ENCODE results near the gene SLC2A6. TPM values are rescaled to one million over a fixed set of nuclear protein-coding genes. Genes with fewer than 3 reads are reported as not detected.

The SLC2A6 gene
- total RNA-seq, 1 donor from 2014 or later = 13.7 TPM

GRCh38 chr9:133468777-133469421 is 10.0 kb downstream of the SLC2A6 start:
- Mint-ChIP-seq H3K9me3 (ENCODE audit: low read depth) (no peaks in the 10 kb centered on the region), H3K27ac (ENCODE audit: unreplicated experiment) (no peak overlapping the region)

GRCh38 chr9:133468374-133468773 is 10.5 kb downstream of the SLC2A6 start:
- H3K27me3 Mint-ChIP-seq (ENCODE audit: low read depth) = no peaks in the 10 kb centered on the region
- no peaks in the 10 kb centered on the region for H3K4me1 Mint-ChIP-seq (ENCODE audit: low read depth)
- H3K9me3 Mint-ChIP-seq (ENCODE audit: low read depth) = no peaks in the 10 kb centered on the region
- peaks cover 5% of the 10 kb centered on the region for H3K36me3 Mint-ChIP-seq (ENCODE audit: low read depth)
- no peak for TF ChIP-seq CTCF (IDR thresholded peaks at IDR 0.05)
- H3K27ac Mint-ChIP-seq (ENCODE audit: unreplicated experiment) = no peak overlapping the region
- DNase-seq (ENCODE audit: low spot score) = no peak
- no peak overlapping the region for H3K4me3 Mint-ChIP-seq (ENCODE audit: unreplicated experiment)

More at GRCh38 chr9:133468777-133469421, 10.0 kb downstream of the SLC2A6 start:
- no peak for TF ChIP-seq CTCF (IDR thresholded peaks at IDR 0.05)
- DNase-seq (ENCODE audit: low spot score) = no peak
- Mint-ChIP-seq H3K27me3 (ENCODE audit: low read depth) (no peaks in the 10 kb centered on the region), H3K4me3 (ENCODE audit: unreplicated experiment) (no peak overlapping the region), H3K4me1 (ENCODE audit: low read depth) (no peaks in the 10 kb centered on the region), H3K36me3 (ENCODE audit: low read depth) (peaks cover 5% of the 10 kb centered on the region)

GRCh38 chr9:133467101-133467500 is 11.8 kb downstream of the SLC2A6 start:
- no peak for TF ChIP-seq CTCF (IDR thresholded peaks at IDR 0.05)
- no peak for DNase-seq (ENCODE audit: low spot score)
- Mint-ChIP-seq H3K4me3 (ENCODE audit: unreplicated experiment) (no peak overlapping the region), H3K27me3 (ENCODE audit: low read depth) (no peaks in the 10 kb centered on the region), H3K9me3 (ENCODE audit: low read depth) (no peaks in the 10 kb centered on the region), H3K36me3 (ENCODE audit: low read depth) (peaks cover 5% of the 10 kb centered on the region), H3K4me1 (ENCODE audit: low read depth) (no peaks in the 10 kb centered on the region), H3K27ac (ENCODE audit: unreplicated experiment) (no peak overlapping the region)

GRCh38 chr9:133465984-133466383 is 12.9 kb downstream of the SLC2A6 start:
- H3K27me3 Mint-ChIP-seq (ENCODE audit: low read depth) = no peaks in the 10 kb centered on the region
- H3K27ac Mint-ChIP-seq (ENCODE audit: unreplicated experiment) = no peak overlapping the region
- no peak for DNase-seq (ENCODE audit: low spot score)

GRCh38 chr9:133464638-133465037 is 14.3 kb downstream of the SLC2A6 start:
- no peak overlapping the region for H3K27ac Mint-ChIP-seq (ENCODE audit: unreplicated experiment)
- peaks cover 11% of the 10 kb centered on the region for H3K4me1 Mint-ChIP-seq (ENCODE audit: low read depth)
- H3K9me3 Mint-ChIP-seq (ENCODE audit: low read depth) = no peaks in the 10 kb centered on the region
- DNase-seq (ENCODE audit: low spot score) = no peak
- H3K36me3 Mint-ChIP-seq (ENCODE audit: low read depth) = peaks cover 3% of the 10 kb centered on the region
- no peaks in the 10 kb centered on the region for H3K27me3 Mint-ChIP-seq (ENCODE audit: low read depth)
- no peak for TF ChIP-seq CTCF (IDR thresholded peaks at IDR 0.05)
- H3K4me3 Mint-ChIP-seq (ENCODE audit: unreplicated experiment) = no peak overlapping the region

More at GRCh38 chr9:133465984-133466383, 12.9 kb downstream of the SLC2A6 start:
- no peak for TF ChIP-seq CTCF (IDR thresholded peaks at IDR 0.05)
- H3K9me3 Mint-ChIP-seq (ENCODE audit: low read depth) = no peaks in the 10 kb centered on the region
- peaks cover 3% of the 10 kb centered on the region for H3K36me3 Mint-ChIP-seq (ENCODE audit: low read depth)
- H3K4me1 Mint-ChIP-seq (ENCODE audit: low read depth) = peaks cover 5% of the 10 kb centered on the region
- H3K4me3 Mint-ChIP-seq (ENCODE audit: unreplicated experiment) = no peak overlapping the region

Data from chondrocyte (in vitro differentiated cells).